Thyroid gland (tissue), 4 donors: ENCODE data around the gene NME9. TPM values are rescaled to one million over a fixed set of nuclear protein-coding genes. Genes with fewer than 3 reads are reported as not detected.

Experiments
- DNase-seq, 2 donors: peaks; one replicate each; pipeline ENCODE4 v3.0.0-alpha.2; 2019
- H3K27ac ChIP-seq, 3 donors: fragments of 200-600 bp; sonication (generic); 1 replicate in 2 of 3; 2 replicates in 1 of 3; pipeline ENCODE4 v1.5.1; 2016 to 2019; ENCODE audit warnings: mild to moderate bottlenecking in 1 of 3, moderate library complexity in 1 of 3
- H3K27me3 ChIP-seq: fragments of 200-600 bp; sonication (generic); one replicate; pipeline ENCODE4 v1.5.1; 2019
- H3K36me3 ChIP-seq, 2 donors: fragments of 200-600 bp; sonication (generic); one replicate each; pipeline ENCODE4 v1.5.1; 2016 to 2019
- H3K4me1 ChIP-seq, 2 donors: fragments of 200-600 bp; sonication (generic); one replicate each; pipeline ENCODE4 v1.5.1; 2017 to 2019
- H3K4me3 ChIP-seq, 3 donors: fragments of 200-600 bp; sonication (generic); replicated peaks in 1 of 3; 1 replicate in 2 of 3; 2 replicates in 1 of 3; pipeline ENCODE4 v1.5.1; 2016; ENCODE audit warnings: mild to moderate bottlenecking in 1 of 3
- H3K9me3 ChIP-seq: fragments of 200-600 bp; sonication (generic); one replicate; pipeline ENCODE4 v1.5.1; 2017
- CTCF ChIP-seq, 6 experiments: fragments of 200-600 bp in 3 of 6; fragments of 450-650 bp in 3 of 6; sonication (generic) in 3 of 6; IDR thresholded peaks; one replicate each; pipeline ENCODE4 v1.5.1; 2016 to 2019; ENCODE audit warnings: antibody characterized with exemption in 6 of 6, mild to moderate bottlenecking in 2 of 6, inconsistent platforms in 1 of 6, moderate library complexity in 1 of 6
- POLR2A ChIP-seq, 2 donors: fragments of 450-650 bp; IDR thresholded peaks; one replicate each; pipeline ENCODE4 v1.6.1; 2017; ENCODE audit warnings: antibody characterized with exemption in 2 of 2, mild to moderate bottlenecking in 2 of 2, moderate library complexity in 1 of 2
- WGBS, 2 donors: methylation state at CpG; one replicate each; pipeline ENCODE4 v1.1.5; 2017; 5-methylcytosine and 5-hydroxymethylcytosine counted together
- intact Hi-C: fragments of 100-400 bp; cut with DNase I; formaldehyde crosslinking; loops from one replicate; pipeline ENCODE4 v1.15.1; 2023
- total RNA-seq, 4 donors: library from RNA; depleted of rRNA; stranded (reverse); fragments of >200 nt; gene quantifications; one replicate each; pipeline ENCODE4 v1.2.3, GENCODE V29; 2016

NME9 gene
- total RNA-seq, 4 donors from 2014 or later = 1.3 to 2.7 (median 2.6) TPM; not detected in 1

- H3K27me3 ChIP-seq = no peaks in the 10 kb centered on the region
- TF ChIP-seq CTCF (IDR thresholded peaks at IDR 0.05) = no peak
- TF ChIP-seq POLR2A (IDR thresholded peaks at IDR 0.05) = no peak
- H3K27ac ChIP-seq = no peak overlapping the region
- no peaks in the 10 kb centered on the region for H3K4me1 ChIP-seq
- 85 to 90% methylated on average over 6 of the region's 6 CpGs for WGBS, 2 donors
- no peak for DNase-seq
- intact Hi-C loops = no loop called here
- no peak overlapping the region for H3K4me3 ChIP-seq
- H3K9me3 ChIP-seq = no peaks in the 10 kb centered on the region
- no peaks in the 10 kb centered on the region for H3K36me3 ChIP-seq
These were observed 26.2 kb downstream of the NME9 start for GRCh38 chr3:138303474-138303873.

- Histone ChIP-seq H3K27ac (no peak overlapping the region), H3K36me3 (peaks cover 0 to 2% of the 10 kb centered on the region in 2 donors), H3K9me3 (no peaks in the 10 kb centered on the region), H3K27me3 (no peaks in the 10 kb centered on the region), H3K4me1 (no peaks in the 10 kb centered on the region), H3K4me3 (no peak overlapping the region)
- 77 to 82% methylated on average over 2 of the region's 2 CpGs for WGBS, 2 donors
- no peak for TF ChIP-seq POLR2A (IDR thresholded peaks at IDR 0.05)
- no peak for TF ChIP-seq CTCF (IDR thresholded peaks at IDR 0.05)
- no peak for DNase-seq
- intact Hi-C loops = no loop called here
These were observed 29.0 kb downstream of the NME9 start for GRCh38 chr3:138300647-138301046.

GRCh38 chr3:138297876-138298275, 31.8 kb downstream of the NME9 start:
- Histone ChIP-seq H3K36me3 (peaks cover 0 to 15% of the 10 kb centered on the region in 2 donors), H3K27ac (no peak overlapping the region), H3K27me3 (no peaks in the 10 kb centered on the region), H3K4me1 (no peaks in the 10 kb centered on the region), H3K4me3 (no peak overlapping the region), H3K9me3 (no peaks in the 10 kb centered on the region)
- 94 to 95% methylated on average over 1 of the region's 1 CpG for WGBS, 2 donors
- intact Hi-C loops = no loop called here
- TF ChIP-seq CTCF (IDR thresholded peaks at IDR 0.05) = no peak
- no peak for TF ChIP-seq POLR2A (IDR thresholded peaks at IDR 0.05)
- no peak for DNase-seq

- TF ChIP-seq POLR2A (IDR thresholded peaks at IDR 0.05) = no peak
- intact Hi-C loops = no loop called here
- H3K4me1 ChIP-seq = no peaks in the 10 kb centered on the region
- no peak overlapping the region for H3K4me3 ChIP-seq
- no peak for DNase-seq
- WGBS, 2 donors = 94 to 95% methylated on average over 5 of the region's 5 CpGs
- no peak overlapping the region for H3K27ac ChIP-seq
- peaks cover 0 to 16% of the 10 kb centered on the region in 2 donors for H3K36me3 ChIP-seq
- H3K27me3 ChIP-seq = no peaks in the 10 kb centered on the region
- H3K9me3 ChIP-seq = no peaks in the 10 kb centered on the region
These were observed 32.5 kb downstream of the NME9 start for GRCh38 chr3:138297059-138297607.

- Histone ChIP-seq H3K9me3 (no peaks in the 10 kb centered on the region), H3K36me3 (peaks cover 0 to 16% of the 10 kb centered on the region in 2 donors), H3K4me1 (no peaks in the 10 kb centered on the region), H3K4me3 (no peak overlapping the region), H3K27me3 (no peaks in the 10 kb centered on the region), H3K27ac (no peak overlapping the region)
- TF ChIP-seq CTCF (IDR thresholded peaks at IDR 0.05) (no peak), POLR2A (IDR thresholded peaks at IDR 0.05) (no peak)
- 92 to 98% methylated on average over 1 of the region's 1 CpG for WGBS, 2 donors
- no peak for DNase-seq
- intact Hi-C loops = no loop called here
These were observed 33.0 kb downstream of the NME9 start for GRCh38 chr3:138296639-138297038.
